ENCODE results near the gene TMEM88.

DNA sequence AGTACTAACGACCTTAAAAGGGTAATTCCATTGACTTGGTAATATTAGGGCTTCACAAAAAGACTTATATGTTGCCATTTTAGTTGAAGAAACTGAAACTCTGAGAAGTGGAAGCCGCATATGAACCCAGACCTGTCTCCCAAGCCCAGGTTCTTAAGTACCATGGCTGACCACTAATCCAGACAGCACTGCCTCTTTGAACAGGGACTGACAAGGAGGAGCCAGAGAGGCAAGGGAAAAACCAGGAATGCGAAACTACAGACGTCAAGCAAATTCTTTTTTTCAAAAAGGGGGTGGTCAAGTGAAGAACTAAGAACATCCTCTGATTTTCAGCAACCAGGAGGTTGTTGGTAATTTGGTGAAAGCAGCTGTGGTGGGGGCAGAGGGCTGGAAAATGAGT lies 18.2 kb downstream of the TMEM88 start:
- TF ChIP-seq EZH2 (IDR thresholded peaks at IDR 0.05; ENCODE audit: insufficient read depth, poor library complexity, severe bottlenecking) (no peak), EZH2phosphoT487 (IDR thresholded peaks at IDR 0.05; ENCODE audit: insufficient read depth, low read depth) (no peak)
